Measurements from ENCODE around the gene CCDC82. TPM values are rescaled to one million over a fixed set of nuclear protein-coding genes. Genes with fewer than 3 reads are reported as not detected.

CCDC82 gene
- total and polyA plus RNA-seq, 2 donors (not counting 1 experiment from before 2014, with no cell fraction given): 12.9 to 34.1 TPM

DNA sequence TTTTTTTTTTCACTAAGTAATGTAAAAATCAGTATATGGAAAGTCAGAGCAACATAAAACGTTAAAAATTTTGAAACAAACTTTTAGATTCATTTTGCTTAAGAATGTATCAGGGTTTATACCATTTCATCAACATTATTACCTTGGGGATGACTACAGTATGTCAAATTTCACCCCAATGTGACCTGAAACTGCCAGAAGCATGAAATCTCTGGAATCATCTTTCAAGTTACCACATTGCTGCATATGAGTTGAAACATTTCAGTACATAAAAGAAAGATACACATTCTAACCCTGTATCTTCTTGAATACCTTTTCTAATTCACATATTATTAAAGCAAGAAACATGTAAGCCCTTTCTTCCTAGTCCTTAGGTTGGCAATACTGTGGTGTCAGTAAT is 79.5 kb downstream of the CCDC82 start:
- intact Hi-C loops (cut with micrococcal nuclease): no loop called here
- Mint-ChIP-seq H3K27me3 (no peaks in the 10 kb centered on the region), H3K4me3 (no peak overlapping the region), H3K27ac (no peak overlapping the region), H3K4me1 (peaks cover 49% of the 10 kb centered on the region), H3K9me3 (ENCODE audit: insufficient read depth) (no peaks in the 10 kb centered on the region)
- Histone ChIP-seq H3K9me3 (ENCODE audit: control extremely low read depth in 1 of 3, control insufficient read depth in 2 of 3, insufficient read depth in 1 of 3, low read length in 2 of 3) (no peaks in the 10 kb centered on the region), H3K4me3 (ENCODE audit: control extremely low read depth in 1 of 5, extremely low read depth in 1 of 5, insufficient read depth in 1 of 5, low read depth in 2 of 5, low read length in 4 of 5) (no peak overlapping the region), H3K27me3 (replicated peaks in 1 of 4; ENCODE audit: control extremely low read depth in 1 of 4, control insufficient read depth in 3 of 4, insufficient read depth in 4 of 4, low read length in 3 of 4) (no peaks in the 10 kb centered on the region), H3K4me1 (ENCODE audit: control insufficient read depth in 2 of 2, insufficient read depth in 2 of 2, low read length in 2 of 2) (peaks cover 11 to 12% of the 10 kb centered on the region in 2 donors), H3K4me2 (replicated peaks; ENCODE audit: low read depth, low read length, poor library complexity, severe bottlenecking) (no peak overlapping the region), H4K20me1 (ENCODE audit: control insufficient read depth, insufficient read depth, low read length, poor library complexity, severe bottlenecking) (no peaks in the 10 kb centered on the region), H3K9ac (ENCODE audit: low read length) (no peak overlapping the region), H3K27ac (ENCODE audit: low read length in 2 of 2) (no peak overlapping the region), H2AFZ (ENCODE audit: insufficient read depth, low read depth, low read length, poor library complexity, severe bottlenecking) (no peak overlapping the region), H3K36me3 (replicated peaks in 1 of 2; ENCODE audit: control extremely low read depth in 1 of 2, control insufficient read depth in 1 of 2, extremely low read depth in 1 of 2, insufficient read depth in 2 of 2, low read length in 1 of 2) (peaks cover 0 to 5% of the 10 kb centered on the region in 2 experiments), H3K79me2 (ENCODE audit: control insufficient read depth, insufficient read depth, low read length) (peaks cover 37% of the 10 kb centered on the region)
- WGBS (ENCODE audit: insufficient coverage): no CpG with 5 or more reads among the region's 1 CpG
- DNase-seq (no peak), ATAC-seq (ENCODE audit: low read depth) (no peak)
- CTCF ChIA-PET: interaction anchor here (0.9 to 6.6 kb wide), 2 partner anchors 12 to 32 kb away, joined by 3 to 40 read pairs; partner anchors contain the start of gene MAML2
- POLR2A ChIA-PET: no interaction called here
- TF ChIP-seq, protein P1, sequence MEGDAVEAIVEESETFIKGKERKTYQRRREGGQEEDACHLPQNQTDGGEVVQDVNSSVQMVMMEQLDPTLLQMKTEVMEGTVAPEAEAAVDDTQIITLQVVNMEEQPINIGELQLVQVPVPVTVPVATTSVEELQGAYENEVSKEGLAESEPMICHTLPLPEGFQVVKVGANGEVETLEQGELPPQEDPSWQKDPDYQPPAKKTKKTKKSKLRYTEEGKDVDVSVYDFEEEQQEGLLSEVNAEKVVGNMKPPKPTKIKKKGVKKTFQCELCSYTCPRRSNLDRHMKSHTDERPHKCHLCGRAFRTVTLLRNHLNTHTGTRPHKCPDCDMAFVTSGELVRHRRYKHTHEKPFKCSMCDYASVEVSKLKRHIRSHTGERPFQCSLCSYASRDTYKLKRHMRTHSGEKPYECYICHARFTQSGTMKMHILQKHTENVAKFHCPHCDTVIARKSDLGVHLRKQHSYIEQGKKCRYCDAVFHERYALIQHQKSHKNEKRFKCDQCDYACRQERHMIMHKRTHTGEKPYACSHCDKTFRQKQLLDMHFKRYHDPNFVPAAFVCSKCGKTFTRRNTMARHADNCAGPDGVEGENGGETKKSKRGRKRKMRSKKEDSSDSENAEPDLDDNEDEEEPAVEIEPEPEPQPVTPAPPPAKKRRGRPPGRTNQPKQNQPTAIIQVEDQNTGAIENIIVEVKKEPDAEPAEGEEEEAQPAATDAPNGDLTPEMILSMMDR (IDR thresholded peaks at IDR 0.05): no peak
- TF ChIP-seq EZH2 (IDR thresholded peaks at IDR 0.05; ENCODE audit: borderline replicate concordance, insufficient read depth, low read depth, low read length, poor library complexity, severe bottlenecking): no peak

DNA sequence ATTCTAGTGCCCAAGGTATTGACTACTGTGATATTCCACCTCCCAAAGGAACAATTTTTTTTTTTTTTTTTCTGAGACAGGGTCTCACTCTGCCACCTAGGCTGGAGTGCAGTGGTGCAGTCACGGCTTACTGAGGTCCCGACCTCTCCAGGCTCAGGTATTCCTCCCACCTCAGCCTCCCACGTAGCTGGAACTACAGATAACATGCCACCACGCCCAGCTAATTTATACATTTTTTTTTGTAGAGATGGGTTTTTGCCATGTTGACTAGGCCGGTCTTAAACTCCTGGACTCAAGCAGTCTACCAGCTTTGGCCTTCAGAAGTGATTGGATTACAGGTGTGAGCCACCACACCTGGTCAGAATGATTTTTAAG is 80.1 kb downstream of the CCDC82 start:
- intact Hi-C loops (cut with micrococcal nuclease): no loop called here
- WGBS (ENCODE audit: insufficient coverage): 100% methylated on average over 1 of the region's 5 CpGs
- ChIA-PET POLR2A (interaction anchor here (0.7 kb wide), 1 partner anchor 25 kb away, joined by 5 read pairs; no protein-coding TSS in a partner anchor), CTCF (interaction anchor here (6.6 kb wide), 1 partner anchor 33 kb away, joined by 40 read pairs; the partner anchor contains the start of gene MAML2)
- no peaks in the 10 kb centered on the region for H3K27me3 ChIP-seq (replicated peaks in 1 of 4; ENCODE audit: control extremely low read depth in 1 of 4, control insufficient read depth in 3 of 4, insufficient read depth in 4 of 4, low read length in 3 of 4)
- H3K4me1 Mint-ChIP-seq: peaks cover 44% of the 10 kb centered on the region
- no peak for DNase-seq
- H4K20me1 ChIP-seq (ENCODE audit: control insufficient read depth, insufficient read depth, low read length, poor library complexity, severe bottlenecking): no peaks in the 10 kb centered on the region
- no peak overlapping the region for H2AFZ ChIP-seq (ENCODE audit: insufficient read depth, low read depth, low read length, poor library complexity, severe bottlenecking)
- no peak overlapping the region for H3K9ac ChIP-seq (ENCODE audit: low read length)
- ATAC-seq (ENCODE audit: low read depth): no peak
- H3K27ac ChIP-seq (ENCODE audit: low read length in 2 of 2): no peak overlapping the region
- no peak overlapping the region for H3K27ac Mint-ChIP-seq
- no peak overlapping the region for H3K4me3 Mint-ChIP-seq
- no peaks in the 10 kb centered on the region for H3K9me3 ChIP-seq (ENCODE audit: control extremely low read depth in 1 of 3, control insufficient read depth in 2 of 3, insufficient read depth in 1 of 3, low read length in 2 of 3)
- H3K79me2 ChIP-seq (ENCODE audit: control insufficient read depth, insufficient read depth, low read length): peaks cover 34% of the 10 kb centered on the region
- H3K4me2 ChIP-seq (replicated peaks; ENCODE audit: low read depth, low read length, poor library complexity, severe bottlenecking): no peak overlapping the region
- no peak for TF ChIP-seq EZH2 (IDR thresholded peaks at IDR 0.05; ENCODE audit: borderline replicate concordance, insufficient read depth, low read depth, low read length, poor library complexity, severe bottlenecking)
- TF ChIP-seq, protein P1 (IDR thresholded peaks at IDR 0.05): no peak
- H3K36me3 ChIP-seq (replicated peaks in 1 of 2; ENCODE audit: control extremely low read depth in 1 of 2, control insufficient read depth in 1 of 2, extremely low read depth in 1 of 2, insufficient read depth in 2 of 2, low read length in 1 of 2): peaks cover 0 to 5% of the 10 kb centered on the region in 2 experiments
- H3K4me1 ChIP-seq (ENCODE audit: control insufficient read depth in 2 of 2, insufficient read depth in 2 of 2, low read length in 2 of 2): peaks cover 7 to 8% of the 10 kb centered on the region in 2 donors
- no peak overlapping the region for H3K4me3 ChIP-seq (ENCODE audit: control extremely low read depth in 1 of 5, extremely low read depth in 1 of 5, insufficient read depth in 1 of 5, low read depth in 2 of 5, low read length in 4 of 5)
- H3K9me3 Mint-ChIP-seq (ENCODE audit: insufficient read depth): no peaks in the 10 kb centered on the region
- no peaks in the 10 kb centered on the region for H3K27me3 Mint-ChIP-seq

All from B cell (primary cell).